GM12875 (cell line): ENCODE measurements around the gene CLTCL1.
"Not testable (repeated sequence)": the region's sequence is repeated elsewhere in the genome, so short reads cannot be mapped to it uniquely, and the experiment has no call there.

Source experiments
- H3K4me3 ChIP-seq: one replicate; pipeline ENCODE4 v1.5.1; 2011; ENCODE audit warnings: low read depth, low read length, control low read depth
- CTCF ChIP-seq: IDR thresholded peaks from 2 replicates; pipeline ENCODE4 v1.5.1; 2011; ENCODE audit warnings: low read depth, mild to moderate bottlenecking, control low read depth, inconsistent platforms, low read length, moderate library complexity, borderline replicate concordance; ENCODE audit not compliant: insufficient read depth

Gene CLTCL1

GRCh38 chr22:19208287-19208847, 83.2 kb downstream of the CLTCL1 start:
- no peak overlapping the region for H3K4me3 ChIP-seq
- no peak for TF ChIP-seq CTCF

DNA sequence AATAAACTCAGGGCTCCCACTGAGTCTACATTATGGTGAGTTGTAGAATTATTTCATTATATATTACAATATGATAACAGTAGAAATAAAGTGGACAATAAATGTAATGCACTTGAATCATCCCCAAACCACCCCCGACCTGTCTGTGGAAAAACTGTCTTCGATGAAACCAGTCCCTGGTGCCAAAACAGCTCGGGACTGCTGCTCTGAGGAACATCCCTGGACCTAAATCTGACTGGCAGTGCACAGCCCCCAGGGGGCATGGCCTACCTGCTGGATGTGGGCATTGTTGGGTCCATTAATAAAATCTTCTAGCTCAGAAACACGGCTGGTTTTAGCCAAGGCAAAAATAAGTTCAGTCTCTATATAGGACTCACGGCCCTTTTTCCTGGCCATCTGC, 83.6 kb downstream of the CLTCL1 start:
- no peak overlapping the region for H3K4me3 ChIP-seq
- no peak for TF ChIP-seq CTCF

DNA sequence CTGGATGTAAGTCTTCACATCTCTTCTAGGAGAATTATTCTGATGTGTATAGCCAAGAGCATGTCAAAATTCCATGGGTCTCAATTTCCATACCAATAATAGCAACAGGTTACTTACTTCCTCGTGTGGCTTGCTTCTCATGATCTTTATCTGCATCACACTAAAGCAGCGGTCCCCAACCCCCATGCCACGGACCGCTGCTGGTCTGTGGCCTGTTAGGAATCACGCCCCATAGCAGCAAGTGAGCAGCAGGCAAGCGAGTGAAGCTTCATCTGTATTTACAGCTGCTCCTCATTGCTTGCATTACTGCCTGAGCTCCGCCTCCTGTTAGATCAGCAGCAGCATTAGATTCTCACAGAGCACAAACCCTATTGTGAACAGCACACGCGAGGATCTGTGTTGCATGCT, 84.1 kb downstream of the CLTCL1 start:
- TF ChIP-seq CTCF: no peak
- no peak overlapping the region for H3K4me3 ChIP-seq

GRCh38 chr22:19206287-19206686, 85.2 kb downstream of the CLTCL1 start:
- H3K4me3 ChIP-seq: no peak overlapping the region
- TF ChIP-seq CTCF: no peak

GRCh38 chr22:19204640-19205039, 86.9 kb downstream of the CLTCL1 start:
- H3K4me3 ChIP-seq: no peak overlapping the region
- TF ChIP-seq CTCF: no peak

DNA sequence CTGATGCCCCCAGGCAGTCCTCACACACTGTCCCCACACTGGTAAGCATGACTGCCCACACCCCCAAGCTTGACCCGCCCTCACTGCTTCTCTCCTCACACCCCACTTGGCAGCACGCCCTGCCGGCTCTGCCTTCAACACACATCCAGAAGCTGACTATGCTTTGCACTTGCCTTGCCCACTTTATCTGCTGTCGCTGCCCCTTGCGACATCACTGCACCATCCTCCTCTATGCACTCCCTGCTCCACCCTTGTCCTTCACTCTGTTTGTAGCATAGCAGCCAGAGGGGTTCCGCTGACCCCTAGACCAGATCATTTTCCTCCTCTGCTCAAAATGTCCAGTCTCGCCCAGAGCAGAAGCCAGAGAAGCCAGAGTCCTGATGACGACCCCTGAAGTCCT, 87.7 kb downstream of the CLTCL1 start:
- no peak for TF ChIP-seq CTCF
- no peak overlapping the region for H3K4me3 ChIP-seq

DNA sequence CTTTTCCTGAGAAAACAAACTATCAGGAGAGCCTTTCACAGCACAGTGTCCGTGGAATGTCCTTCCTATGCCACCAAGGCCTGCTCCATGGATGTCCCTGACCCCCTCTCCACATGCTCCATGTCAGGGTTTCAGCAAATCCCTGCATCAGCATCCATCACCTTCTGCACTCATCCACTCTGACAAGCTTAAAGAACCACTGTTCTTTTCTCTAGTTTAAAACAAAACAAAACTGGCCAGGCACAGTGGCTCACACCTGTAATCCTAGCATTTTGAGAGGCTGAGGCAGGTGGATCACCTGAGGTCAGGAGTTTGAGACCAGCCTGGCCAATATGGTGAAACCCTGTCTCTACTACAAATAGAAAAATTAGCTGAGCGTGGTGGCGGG, 88.7 kb downstream of the CLTCL1 start:
- not testable (repeated sequence) for H3K4me3 ChIP-seq
